GF-D8 (cell line): ENCODE data around the gene UNC93B1.
"Not testable (repeated sequence)": the region's sequence is repeated elsewhere in the genome, so short reads cannot be mapped to it uniquely, and the experiment has no call there.

ENCODE experiments used
- DNase-seq: peaks from one replicate; lab custom pipeline; 2025; lab: John Stamatoyannopoulos, UW

The UNC93B1 gene

DNA sequence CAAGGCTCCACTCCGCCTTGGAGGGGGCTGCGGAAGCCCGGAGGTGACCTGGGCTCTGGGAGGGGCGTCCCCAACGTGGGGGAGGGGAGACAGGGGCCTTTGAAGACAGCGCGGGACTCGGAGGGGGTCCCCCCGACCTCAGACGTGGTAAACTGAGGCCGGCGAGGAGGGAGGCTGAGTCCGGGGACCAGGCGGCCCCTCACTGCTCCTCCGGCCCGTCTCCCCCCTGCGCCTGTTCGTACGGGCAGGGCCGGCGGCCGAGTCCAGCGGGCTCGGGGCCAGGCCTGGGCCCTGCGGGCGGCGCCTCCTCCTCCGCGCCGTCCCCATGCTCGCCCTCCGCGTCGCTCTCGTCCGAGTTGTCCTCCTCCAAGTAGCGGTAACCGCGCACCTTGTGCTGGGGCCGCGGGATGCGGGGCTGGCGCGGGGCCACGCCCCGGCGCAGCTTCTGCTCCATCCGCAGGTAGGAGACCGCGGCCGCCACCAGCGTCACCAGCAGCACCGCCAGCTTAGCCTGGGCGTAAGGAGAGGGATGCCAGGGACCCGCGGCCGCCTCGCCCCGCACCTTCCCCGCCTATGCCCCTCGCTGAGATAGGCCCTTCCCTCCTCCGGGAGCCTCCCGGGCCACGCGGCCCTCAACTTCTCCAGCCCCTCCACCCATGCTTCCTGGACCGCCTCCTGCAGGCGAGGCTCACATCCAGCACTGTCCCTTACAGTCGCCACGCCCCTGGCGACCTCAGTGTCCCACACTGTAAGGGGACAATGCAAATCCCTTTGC is 12.4 kb downstream of the UNC93B1 start:
- DNase-seq, result not testable (repeated sequence)

GRCh38 chr11:67990546-67991346 is 13.2 kb downstream of the UNC93B1 start:
- DNase-seq, result not testable (repeated sequence)

GRCh38 chr11:67985302-67985701 is 18.6 kb downstream of the UNC93B1 start:
- not testable (repeated sequence) for DNase-seq

GRCh38 chr11:67983951-67984350 is 19.9 kb downstream of the UNC93B1 start:
- no peak for DNase-seq

DNA sequence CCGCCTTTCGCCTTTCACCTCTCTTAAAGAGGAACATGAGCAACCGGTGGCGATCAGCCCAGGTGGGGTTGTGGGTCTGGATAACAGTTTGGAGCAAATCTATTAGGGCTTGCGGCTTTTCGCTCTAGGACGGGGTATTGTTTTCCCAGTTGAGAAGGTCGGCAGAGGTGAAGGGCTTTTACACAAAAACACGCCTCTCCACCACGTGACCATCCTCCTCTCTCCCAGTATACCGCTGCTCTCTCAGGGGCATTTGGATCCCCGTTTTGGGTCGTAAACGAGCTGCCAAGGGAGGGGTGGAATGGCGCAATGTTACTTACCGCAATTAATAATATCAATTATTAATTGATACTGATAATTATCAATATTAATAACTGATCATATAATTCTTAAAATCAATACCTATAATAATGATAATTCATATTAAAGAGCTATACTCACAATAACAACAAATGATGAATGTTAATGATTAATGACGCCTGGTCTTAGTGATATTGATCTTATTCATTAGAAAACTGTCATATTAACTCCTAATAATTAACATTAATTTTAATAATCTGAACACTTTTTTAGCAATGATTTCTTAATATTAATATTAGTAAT is 21.5 kb downstream of the UNC93B1 start:
- DNase-seq, result not testable (repeated sequence)

GRCh38 chr11:67981226-67981625 is 22.7 kb downstream of the UNC93B1 start:
- DNase-seq, result not testable (repeated sequence)

DNA sequence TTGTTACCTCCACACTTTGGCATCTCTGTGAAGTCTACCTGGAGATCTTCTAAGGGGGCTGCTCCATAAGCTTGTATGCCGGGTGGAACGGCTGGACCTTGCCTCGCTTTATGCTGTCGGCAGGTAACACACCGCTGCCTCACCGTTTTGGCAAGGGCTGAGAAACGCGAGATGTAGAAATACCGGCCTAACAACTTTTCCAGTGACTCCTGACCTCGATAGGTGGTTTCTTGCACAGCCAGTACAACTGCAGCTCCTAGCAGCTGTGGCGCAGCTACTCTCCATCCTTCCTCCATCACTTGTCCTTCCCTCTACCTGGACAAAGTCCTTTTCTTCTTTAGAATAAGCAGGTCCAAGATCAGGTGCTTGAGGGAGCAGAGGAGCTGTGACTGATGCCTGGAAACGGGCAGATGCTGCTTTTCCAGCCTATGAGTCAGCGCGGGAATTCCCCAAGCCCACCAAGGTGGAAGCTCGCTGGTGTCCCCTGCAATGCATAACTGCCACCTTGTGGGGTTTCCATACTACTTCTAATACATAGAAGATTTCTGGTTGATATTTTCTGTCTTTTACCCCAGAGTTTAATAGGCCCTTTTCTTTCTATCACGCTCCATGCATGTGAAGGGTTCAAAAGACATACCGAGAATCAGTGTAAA is 25.0 kb downstream of the UNC93B1 start:
- DNase-seq, result not testable (repeated sequence)

DNA sequence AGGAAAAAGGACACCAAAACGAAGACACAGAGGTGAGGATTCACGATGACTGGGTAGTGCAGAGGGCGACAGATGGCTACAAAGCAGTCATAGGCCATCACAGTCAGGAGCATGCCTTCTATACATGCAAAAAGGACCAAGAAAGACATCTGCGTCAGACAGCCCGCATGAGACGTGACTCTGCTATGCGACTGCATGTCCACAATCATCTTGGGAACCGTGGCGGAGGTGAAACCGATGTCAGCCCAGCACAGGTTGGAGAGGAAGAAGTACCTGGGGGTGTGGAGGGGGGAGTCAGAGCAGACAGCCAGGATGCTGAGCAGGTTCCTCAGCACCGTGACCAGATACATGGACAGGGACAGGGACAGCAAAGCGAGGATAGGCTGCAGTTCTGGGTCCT is 29.2 kb downstream of the UNC93B1 start:
- DNase-seq, result not testable (repeated sequence)

DNA sequence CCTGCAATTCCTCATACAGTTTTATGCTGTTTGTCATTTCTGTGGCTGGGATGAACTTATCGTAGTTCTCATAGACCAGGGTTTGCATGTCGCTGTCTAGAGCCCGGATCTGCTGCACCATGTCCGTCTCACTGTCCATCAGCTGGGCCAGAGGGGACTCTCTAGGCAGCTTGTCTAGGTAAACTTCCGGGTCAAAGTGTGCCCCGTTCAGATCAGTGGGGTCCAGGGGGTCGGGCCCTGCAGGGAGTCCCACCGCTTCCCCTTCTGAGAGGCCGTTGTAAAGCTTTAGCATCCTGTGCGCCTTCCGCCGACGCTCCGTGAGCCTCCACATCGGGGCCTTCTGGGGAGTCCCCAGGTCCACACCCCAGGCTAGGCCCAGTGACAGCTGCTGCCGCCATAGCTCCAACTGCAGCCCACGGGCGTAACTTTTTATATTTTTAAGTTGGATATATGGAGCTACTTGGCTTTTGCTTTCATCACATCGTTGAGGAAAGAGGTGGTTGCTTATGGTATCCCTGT is 38.0 kb downstream of the UNC93B1 start:
- not testable (repeated sequence) for DNase-seq

DNA sequence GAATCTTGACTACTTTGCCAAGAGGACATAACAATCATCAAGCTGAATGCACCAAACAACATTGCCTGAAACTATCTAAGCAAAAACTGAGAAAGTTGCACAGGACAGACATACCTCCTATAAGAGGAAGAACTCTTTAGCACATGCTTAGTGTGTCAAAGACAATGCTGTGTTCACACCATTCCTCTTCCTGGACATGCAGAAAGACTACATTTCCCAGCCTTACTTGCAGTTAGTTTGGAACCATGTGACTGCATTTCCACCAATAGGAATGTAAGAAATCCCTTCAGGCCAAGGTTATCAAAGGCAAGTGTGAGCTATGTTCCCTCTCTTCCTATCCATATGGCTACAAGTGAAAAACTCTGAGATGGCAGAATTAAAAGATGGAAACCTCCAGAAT is 39.2 kb downstream of the UNC93B1 start:
- DNase-seq, result not testable (repeated sequence)

DNA sequence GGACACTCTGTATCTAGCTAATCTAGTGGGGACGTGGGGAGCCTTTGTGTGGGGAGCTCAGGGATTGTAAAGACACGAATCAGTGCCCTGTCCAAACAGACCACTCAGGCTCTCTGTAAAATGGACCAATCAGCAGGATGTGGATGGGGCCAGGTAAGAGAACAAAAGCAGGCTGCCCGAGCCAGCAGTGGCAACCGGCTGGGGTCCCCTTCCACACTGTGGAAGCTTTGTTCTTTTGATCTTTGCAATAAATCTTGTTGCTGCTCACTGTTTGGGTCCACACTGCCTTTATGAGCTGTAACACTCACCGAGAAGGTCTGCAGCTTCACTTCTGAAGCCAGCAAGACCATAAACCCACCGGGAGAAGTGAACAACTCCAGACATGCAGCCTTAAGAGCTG is 40.0 kb downstream of the UNC93B1 start:
- not testable (repeated sequence) for DNase-seq

DNA sequence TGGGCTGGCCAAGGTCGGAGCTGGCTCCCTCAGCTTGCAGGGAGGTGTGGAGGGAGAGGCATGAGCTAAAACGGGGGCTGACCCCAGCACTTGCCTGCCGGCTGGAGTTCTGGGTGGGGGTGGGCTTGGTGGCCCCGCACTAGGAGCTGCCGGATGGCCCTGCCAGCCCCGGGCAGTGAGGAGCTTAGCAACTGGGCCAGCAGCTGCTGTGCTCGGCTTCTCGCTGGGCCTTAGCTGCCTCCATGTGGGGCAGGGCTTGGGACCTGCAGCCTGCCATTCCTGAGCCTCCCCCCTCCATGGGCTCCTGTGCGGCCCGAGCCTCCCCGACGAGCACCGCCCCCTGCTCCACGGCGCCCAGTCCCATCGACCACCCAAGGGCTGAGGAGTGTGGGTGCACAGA is 40.7 kb downstream of the UNC93B1 start:
- not testable (repeated sequence) for DNase-seq

DNA sequence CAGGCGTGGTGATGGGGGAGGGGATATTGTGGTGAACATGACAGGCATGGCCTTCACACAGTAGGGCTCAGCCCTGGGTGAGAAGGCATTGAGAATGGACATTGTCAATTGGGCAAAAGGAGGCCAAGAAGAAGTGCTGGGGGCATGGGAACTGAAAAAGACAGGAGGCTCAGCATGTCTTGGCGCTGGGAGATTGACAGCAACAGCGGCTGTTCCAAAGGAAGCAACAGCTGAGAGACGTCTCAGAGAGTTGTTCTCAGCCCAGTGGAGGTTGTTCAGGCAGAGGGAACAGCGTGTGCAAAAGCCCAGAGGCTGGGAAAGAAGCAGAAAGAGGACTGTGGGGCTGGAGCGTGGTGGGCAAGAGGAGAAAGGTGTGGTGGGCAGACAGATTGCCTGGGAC is 47.7 kb downstream of the UNC93B1 start:
- not testable (repeated sequence) for DNase-seq

- not testable (repeated sequence) for DNase-seq
Observed at GRCh38 chr11:67955461-67956007, 48.4 kb downstream of the UNC93B1 start.

DNA sequence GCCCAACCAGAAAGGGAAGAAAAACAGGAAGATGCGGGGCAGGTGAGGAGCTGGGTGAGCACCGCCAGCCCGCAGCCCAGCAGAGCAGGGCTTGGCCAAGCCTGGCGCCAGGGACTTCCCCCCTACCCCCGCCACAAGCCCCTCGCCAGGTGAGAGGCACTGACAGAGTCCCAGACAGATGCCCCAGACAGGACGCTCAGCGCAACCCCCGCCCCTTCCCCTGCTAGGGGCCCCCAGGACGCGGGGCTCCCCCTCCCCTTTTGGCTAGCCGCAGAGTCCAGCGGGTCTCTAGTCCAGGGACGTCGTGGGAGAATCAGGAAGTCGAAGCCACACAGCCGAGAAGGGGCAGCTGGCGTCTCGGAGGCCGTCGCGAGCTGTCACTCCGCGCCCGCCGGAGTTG is 48.9 kb downstream of the UNC93B1 start:
- not testable (repeated sequence) for DNase-seq

GRCh38 chr11:67954251-67954650 is 49.6 kb downstream of the UNC93B1 start:
- DNase-seq, result not testable (repeated sequence)

GRCh38 chr11:67950705-67951104 is 53.2 kb downstream of the UNC93B1 start:
- DNase-seq, result not testable (repeated sequence)

DNA sequence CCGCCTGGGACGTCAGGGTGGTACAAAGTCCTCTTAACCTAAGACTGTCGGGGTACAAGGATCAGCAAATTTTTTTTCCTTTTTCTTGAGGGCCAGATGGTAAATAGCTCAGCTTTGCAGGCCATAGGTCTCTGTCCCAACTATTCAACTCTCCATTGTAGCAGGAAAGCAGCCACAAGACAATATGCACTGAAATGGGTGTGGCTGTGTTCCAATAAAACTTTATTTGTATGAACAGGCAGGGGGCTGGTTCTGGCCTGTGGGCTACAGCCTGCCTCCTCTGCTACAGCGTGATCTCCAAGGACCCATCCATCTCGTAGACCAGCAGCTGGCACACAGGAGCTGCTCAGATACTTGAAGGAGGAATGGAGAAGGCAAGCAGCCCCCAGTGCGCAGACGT is 56.1 kb downstream of the UNC93B1 start:
- not testable (repeated sequence) for DNase-seq

DNA sequence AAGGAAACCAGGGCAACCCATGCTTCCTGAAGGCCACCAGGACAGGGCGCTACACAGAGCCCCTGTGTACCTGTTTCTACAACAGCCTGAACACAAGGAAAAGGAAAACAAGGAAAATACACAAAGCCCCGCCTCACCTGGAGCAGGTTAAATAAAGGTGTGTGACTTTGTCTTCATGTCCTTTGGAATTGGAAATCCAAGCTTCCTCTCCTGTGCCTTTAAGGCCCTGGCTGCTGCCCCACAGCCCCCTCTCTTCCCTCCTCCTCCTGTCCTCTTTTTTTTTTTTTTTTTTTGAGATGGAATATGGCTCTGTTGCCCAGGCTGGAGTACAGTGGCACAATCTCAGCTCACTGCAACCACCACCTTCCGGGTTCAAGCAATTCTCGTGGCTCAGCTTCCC is 57.5 kb downstream of the UNC93B1 start:
- not testable (repeated sequence) for DNase-seq

- not testable (repeated sequence) for DNase-seq
Observed at GRCh38 chr11:67943406-67943805, 60.5 kb downstream of the UNC93B1 start.
